Hepatocyte (in vitro differentiated cells): Measurements from ENCODE around the gene KIF26B. TPM values are rescaled to one million over a fixed set of nuclear protein-coding genes. Genes with fewer than 3 reads are reported as not detected.
A peak's percentile ranks its signal among the peaks of the same experiment; 100 is the strongest.

Source experiments
- DNase-seq: peaks from one replicate; pipeline ENCODE4 v3.0.0-alpha.2; 2016; ENCODE audit warnings: low spot score
- H2AFZ ChIP-seq: fragments of 200-600 bp; sonication (generic); 2 replicates; pipeline ENCODE4 v1.6.0; 2016; ENCODE audit warnings: antibody characterized with exemption, mild to moderate bottlenecking
- H3K27ac ChIP-seq: fragments of 200-600 bp; sonication (generic); 2 replicates; pipeline ENCODE4 v1.5.1; 2016; ENCODE audit warnings: mild to moderate bottlenecking
- H3K27me3 ChIP-seq: fragments of 200-600 bp; sonication (generic); 2 replicates; pipeline ENCODE4 v1.6.1; 2016
- H3K36me3 ChIP-seq: fragments of 200-600 bp; sonication (generic); replicated peaks from 2 replicates; pipeline ENCODE4 v1.5.1; 2016; ENCODE audit warnings: low read depth; ENCODE audit not compliant: insufficient read depth
- H3K4me1 ChIP-seq: fragments of 200-600 bp; sonication (generic); 2 replicates; pipeline ENCODE4 v1.5.1; 2016; ENCODE audit warnings: mild to moderate bottlenecking, moderate library complexity; ENCODE audit not compliant: insufficient read depth
- H3K4me2 ChIP-seq: fragments of 200-600 bp; sonication (generic); 2 replicates; pipeline ENCODE4 v1.6.0; 2016
- H3K4me3 ChIP-seq: fragments of 200-600 bp; sonication (generic); 2 replicates; pipeline ENCODE4 v1.5.1; 2016; ENCODE audit warnings: mild to moderate bottlenecking
- H3K79me2 ChIP-seq: fragments of 200-600 bp; sonication (generic); 2 replicates; pipeline ENCODE4 v1.6.0; 2017; ENCODE audit warnings: mild to moderate bottlenecking
- H3K9me2 ChIP-seq: fragments of 200-600 bp; sonication (generic); replicated peaks from 2 replicates; pipeline ENCODE4 v1.6.0; 2017; ENCODE audit warnings: mild to moderate bottlenecking; ENCODE audit not compliant: insufficient read depth
- H3K9me3 ChIP-seq: fragments of 200-600 bp; sonication (generic); 2 replicates; pipeline ENCODE4 v1.5.1; 2016; ENCODE audit warnings: low read depth, mild to moderate bottlenecking
- H4K20me1 ChIP-seq: fragments of 200-600 bp; sonication (generic); 2 replicates; pipeline ENCODE4 v1.6.0; 2016; ENCODE audit warnings: mild to moderate bottlenecking; ENCODE audit not compliant: insufficient read depth, poor library complexity, severe bottlenecking
- CTCF ChIP-seq: fragments of 200-600 bp; sonication (generic); IDR thresholded peaks from 2 replicates; pipeline ENCODE4 v1.5.1; 2016; ENCODE audit warnings: antibody characterized with exemption, mild to moderate bottlenecking; ENCODE audit not compliant: poor library complexity
- EZH2 ChIP-seq: fragments of 200-600 bp; sonication (generic); IDR thresholded peaks from 2 replicates; pipeline ENCODE4 v1.6.1; 2016; ENCODE audit warnings: antibody characterized with exemption, mild to moderate bottlenecking, borderline replicate concordance
- EZH2phosphoT487 ChIP-seq: fragments of 200-600 bp; sonication (generic); IDR thresholded peaks from one replicate; pipeline ENCODE4 v1.6.1; 2018; ENCODE audit warnings: antibody characterized with exemption, mild to moderate bottlenecking, low read depth, moderate library complexity; ENCODE audit not compliant: unreplicated experiment, severe bottlenecking
- WGBS: methylation state at CpG from one replicate; pipeline ENCODE4 v1.1.6; 2016; ENCODE audit warnings: low lambda C conversion rate; ENCODE audit errors: missing lambda C conversion rate; 5-methylcytosine and 5-hydroxymethylcytosine counted together
- polyA plus RNA-seq: library from polyadenylated mRNA; unstranded; fragments of >200 nt; fragmentation: Nextera tagmentation; extraction: Ambion mirVana; gene quantifications from 2 replicates; pipeline ENCODE4 v1.2.1, GENCODE V29; 2016
- total RNA-seq: library from RNA; depleted of rRNA; stranded (reverse); fragments of >200 nt; gene quantifications from 2 replicates; pipeline ENCODE4 v1.2.3, GENCODE V29; 2014

Gene KIF26B
- total and polyA plus RNA-seq, 2 experiments from 2014 or later = 12.7 to 21.6 TPM

- WGBS = 83% methylated on average over 1 of the region's 1 CpG
- DNase-seq = no peak
- Histone ChIP-seq H3K79me2 (peaks cover 24% of the 10 kb centered on the region), H3K4me3 (no peak overlapping the region), H3K4me1 (peaks cover 11% of the 10 kb centered on the region), H3K27ac (no peak overlapping the region), H4K20me1 (no peaks in the 10 kb centered on the region), H3K27me3 (no peaks in the 10 kb centered on the region), H2AFZ (no peak overlapping the region), H3K9me2 (no peaks in the 10 kb centered on the region), H3K9me3 (no peaks in the 10 kb centered on the region), H3K36me3 (no peaks in the 10 kb centered on the region), H3K4me2 (no peak overlapping the region)
- no peak for TF ChIP-seq EZH2
- TF ChIP-seq CTCF = no peak
- TF ChIP-seq EZH2phosphoT487 = no peak
Measured at GRCh38 chr1:245390975-245391374, 236.2 kb downstream of the KIF26B start.

- 52% methylated on average over 3 of the region's 3 CpGs for WGBS
- Histone ChIP-seq H3K27me3 (no peaks in the 10 kb centered on the region), H3K4me3 (no peak overlapping the region), H3K36me3 (no peaks in the 10 kb centered on the region), H3K79me2 (peaks cover 25% of the 10 kb centered on the region), H3K4me1 (peaks cover 24% of the 10 kb centered on the region), H3K27ac (no peak overlapping the region), H3K4me2 (no peak overlapping the region), H4K20me1 (no peaks in the 10 kb centered on the region), H3K9me2 (no peaks in the 10 kb centered on the region), H2AFZ (no peak overlapping the region), H3K9me3 (no peaks in the 10 kb centered on the region)
- DNase-seq = no peak
- no peak for TF ChIP-seq EZH2
- no peak for TF ChIP-seq CTCF
- TF ChIP-seq EZH2phosphoT487 = no peak
Measured at GRCh38 chr1:245393694-245394093, 238.9 kb downstream of the KIF26B start.

- Histone ChIP-seq H3K36me3 (no peaks in the 10 kb centered on the region), H3K4me1 (peaks cover 24% of the 10 kb centered on the region), H4K20me1 (no peaks in the 10 kb centered on the region), H3K27me3 (no peaks in the 10 kb centered on the region), H3K9me2 (no peaks in the 10 kb centered on the region), H3K79me2 (peaks cover 30% of the 10 kb centered on the region), H3K9me3 (no peaks in the 10 kb centered on the region), H3K27ac (peak overlapping the region; percentile 13), H2AFZ (no peak overlapping the region), H3K4me2 (peak overlapping the region; percentile 17), H3K4me3 (no peak overlapping the region)
- no peak for DNase-seq
- 38% methylated on average over 4 of the region's 4 CpGs for WGBS
- TF ChIP-seq EZH2 (no peak), EZH2phosphoT487 (no peak), CTCF (no peak)
Measured at GRCh38 chr1:245395680-245396079, 240.9 kb downstream of the KIF26B start.

- H3K4me1 ChIP-seq = peaks cover 24% of the 10 kb centered on the region
- H3K9me2 ChIP-seq = no peaks in the 10 kb centered on the region
- no peaks in the 10 kb centered on the region for H3K9me3 ChIP-seq
- no peaks in the 10 kb centered on the region for H4K20me1 ChIP-seq
- no peak overlapping the region for H2AFZ ChIP-seq
- peaks cover 30% of the 10 kb centered on the region for H3K79me2 ChIP-seq
- TF ChIP-seq CTCF (no peak), EZH2phosphoT487 (no peak), EZH2 (no peak)
- WGBS = 63% methylated on average over 2 of the region's 2 CpGs
- H3K27me3 ChIP-seq = no peaks in the 10 kb centered on the region
- no peak for DNase-seq
- H3K36me3 ChIP-seq = no peaks in the 10 kb centered on the region
- H3K27ac ChIP-seq = peak overlapping the region; percentile 13
- H3K4me2 ChIP-seq = no peak overlapping the region
- no peak overlapping the region for H3K4me3 ChIP-seq
Measured at GRCh38 chr1:245396615-245397014, 241.8 kb downstream of the KIF26B start.
